Central memory CD8-positive, alpha-beta T cell (primary cell): ENCODE results near the gene BRINP2.

Source experiments
- ATAC-seq: fragments of 150-1000 bp; cut with Tn5 transposase; replicated peaks from 2 replicates; pipeline ENCODE4 v1.10.0; 2022; ENCODE audit warnings: mild to moderate bottlenecking, moderate FRiP score, moderate number of reproducible peaks; ENCODE audit not compliant: poor library complexity, severe bottlenecking; ENCODE audit errors: extremely low read depth
- DNase-seq, 2 donors: peaks; one replicate each; pipeline ENCODE4 v3.0.0; 2021; ENCODE audit warnings: low spot score in 2 of 2
- H3K27ac Mint-ChIP-seq: one replicate; pipeline ENCODE4 v1.8.0; 2022; ENCODE audit warnings: low read depth, mild to moderate bottlenecking, moderate library complexity, mixed read lengths
- H3K27me3 Mint-ChIP-seq: one replicate; pipeline ENCODE4 v1.8.0; 2022; ENCODE audit warnings: mixed read lengths
- H3K36me3 Mint-ChIP-seq: one replicate; pipeline ENCODE4 v1.8.0; 2022; ENCODE audit warnings: mild to moderate bottlenecking, moderate library complexity, mixed read lengths; ENCODE audit not compliant: insufficient read depth
- H3K4me1 Mint-ChIP-seq: one replicate; pipeline ENCODE4 v1.8.0; 2022; ENCODE audit warnings: mixed read lengths
- H3K4me3 Mint-ChIP-seq: one replicate; pipeline ENCODE4 v1.8.0; 2022; ENCODE audit warnings: mild to moderate bottlenecking, moderate library complexity, mixed read lengths
- H3K9me3 Mint-ChIP-seq: one replicate; pipeline ENCODE4 v1.8.0; 2022; ENCODE audit warnings: mixed read lengths

Gene BRINP2

DNA sequence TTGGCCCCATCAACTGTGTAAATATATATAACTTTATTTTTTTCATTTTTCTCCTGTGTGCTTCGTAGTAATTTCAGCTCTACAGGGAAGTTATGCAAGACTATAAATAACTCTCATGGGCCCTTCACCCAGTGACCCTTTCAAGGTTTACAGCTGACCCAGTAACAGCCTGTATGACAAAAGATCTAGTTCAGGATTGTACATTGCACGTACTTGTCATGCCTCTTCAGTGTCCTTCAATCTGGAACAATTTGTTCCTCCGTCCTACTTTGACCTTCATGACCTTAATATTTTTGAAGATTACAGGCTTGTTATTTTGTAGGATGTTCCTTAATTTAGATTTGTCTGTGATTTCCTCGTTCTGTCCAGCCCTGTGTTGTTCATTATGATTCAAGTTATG lies 40.5 kb downstream of the BRINP2 start:
- no peaks in the 10 kb centered on the region for H3K27me3 Mint-ChIP-seq
- H3K4me3 Mint-ChIP-seq = no peak overlapping the region

DNA sequence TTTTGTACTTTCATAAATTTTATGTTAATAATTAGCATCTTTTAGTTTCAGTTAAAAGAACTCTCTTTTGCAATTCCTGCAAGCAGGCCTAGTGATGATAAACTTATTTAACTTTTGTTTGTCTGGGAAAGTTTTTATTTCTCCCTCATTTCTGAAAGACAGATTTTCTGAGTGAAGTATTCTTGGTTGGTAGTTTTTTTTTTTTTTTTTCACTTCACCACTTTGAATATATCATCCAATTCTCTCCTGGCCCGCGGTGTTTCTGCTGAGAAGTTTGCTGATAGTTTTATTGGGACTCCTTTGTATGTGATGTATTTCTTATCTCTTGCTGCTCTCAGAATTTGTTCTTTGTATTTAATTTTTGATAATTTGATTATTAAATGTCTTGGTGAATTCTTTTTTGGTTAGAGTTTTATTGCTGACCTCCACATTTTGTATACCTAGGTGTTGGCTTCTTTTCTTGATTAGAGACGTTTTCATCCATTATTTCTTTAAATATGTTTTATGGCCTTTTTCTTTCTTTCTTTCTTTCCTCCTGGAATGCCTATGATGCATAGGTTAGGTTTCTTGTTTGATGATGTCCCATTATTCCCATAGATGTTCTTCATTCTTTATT lies 45.9 kb downstream of the BRINP2 start:
- DNase-seq = no peak
- no peaks in the 10 kb centered on the region for H3K27me3 Mint-ChIP-seq
- ATAC-seq = no peak
- H3K9me3 Mint-ChIP-seq = peaks cover 5% of the 10 kb centered on the region
- no peaks in the 10 kb centered on the region for H3K36me3 Mint-ChIP-seq
- no peaks in the 10 kb centered on the region for H3K4me1 Mint-ChIP-seq
- H3K27ac Mint-ChIP-seq = no peak overlapping the region
- H3K4me3 Mint-ChIP-seq = no peak overlapping the region

More for the DNA sequence above, 40.5 kb downstream of the BRINP2 start:
- H3K27ac Mint-ChIP-seq = no peak overlapping the region
- no peaks in the 10 kb centered on the region for H3K4me1 Mint-ChIP-seq
- DNase-seq (no peak), ATAC-seq (no peak)
- peaks cover 16% of the 10 kb centered on the region for H3K9me3 Mint-ChIP-seq
- no peaks in the 10 kb centered on the region for H3K36me3 Mint-ChIP-seq

DNA sequence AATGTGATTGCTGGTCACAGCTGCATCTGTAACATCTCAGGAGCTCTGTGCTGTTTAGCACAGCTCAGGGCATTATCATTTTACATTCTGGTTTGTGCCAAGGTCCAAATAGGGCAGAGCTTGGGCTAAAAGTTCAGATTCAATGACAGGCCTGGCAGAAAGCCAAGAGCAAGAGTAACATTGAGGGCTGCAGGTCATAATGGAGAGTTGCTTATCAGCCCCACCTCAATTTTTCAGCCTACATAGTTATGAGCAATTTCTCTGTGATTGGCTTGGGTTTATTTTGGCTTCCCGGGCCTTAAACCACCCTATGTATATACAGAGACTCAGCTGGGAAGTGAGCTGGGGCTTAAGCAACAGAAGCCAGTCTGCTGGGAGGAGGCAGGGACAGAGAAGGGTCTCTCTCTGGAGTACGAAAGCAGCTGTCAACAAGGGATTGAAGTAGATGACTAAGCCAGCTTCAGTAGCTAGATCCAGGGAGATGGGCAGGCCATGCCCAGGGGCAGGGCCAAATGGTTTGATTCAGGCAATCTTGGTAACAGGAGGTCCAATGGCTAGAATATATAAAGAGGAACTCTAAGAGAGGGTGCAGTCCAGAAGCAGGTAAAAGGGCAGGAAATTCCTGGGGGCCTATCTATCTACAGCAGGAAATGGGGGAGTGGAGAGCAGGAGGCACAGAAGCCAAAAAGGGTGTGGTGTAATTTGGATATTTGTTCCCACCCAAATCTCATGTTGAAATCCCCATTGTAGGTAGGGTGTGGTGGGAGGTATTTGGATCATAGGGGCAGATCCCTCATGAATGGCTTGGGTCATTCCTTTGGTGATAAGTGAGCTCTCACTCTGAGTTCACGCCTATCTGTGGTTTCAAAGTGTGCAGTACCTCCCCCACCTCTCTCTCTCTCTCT lies 49.0 kb downstream of the BRINP2 start:
- peaks cover 4% of the 10 kb centered on the region for H3K9me3 Mint-ChIP-seq
- no peak for DNase-seq
- no peak overlapping the region for H3K27ac Mint-ChIP-seq
- H3K27me3 Mint-ChIP-seq = no peaks in the 10 kb centered on the region
- no peaks in the 10 kb centered on the region for H3K4me1 Mint-ChIP-seq
- H3K4me3 Mint-ChIP-seq = no peak overlapping the region
- no peak for ATAC-seq
- H3K36me3 Mint-ChIP-seq = no peaks in the 10 kb centered on the region

DNA sequence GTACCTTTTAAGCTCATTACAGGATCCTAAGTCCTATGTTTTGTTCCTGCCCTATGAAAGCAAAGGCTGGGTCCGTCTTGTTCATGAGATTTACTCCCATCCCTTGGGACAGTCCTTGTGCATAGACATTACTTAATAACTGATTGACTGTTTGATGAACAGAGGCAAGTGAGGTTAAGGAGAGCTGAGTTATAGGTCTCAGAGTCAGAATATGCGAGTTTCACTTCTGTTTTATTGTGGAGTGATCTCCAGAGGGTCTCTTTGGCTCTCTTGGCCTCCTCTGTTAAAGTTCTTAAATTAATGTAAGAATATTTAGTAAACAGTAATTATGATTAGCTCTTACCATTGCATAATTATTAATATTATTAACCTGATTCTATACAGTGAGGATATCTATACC lies 52.6 kb downstream of the BRINP2 start:
- H3K27ac Mint-ChIP-seq = no peak overlapping the region
- ATAC-seq (no peak), DNase-seq (no peak)
- no peaks in the 10 kb centered on the region for H3K4me1 Mint-ChIP-seq
- no peak overlapping the region for H3K4me3 Mint-ChIP-seq
- H3K9me3 Mint-ChIP-seq = no peaks in the 10 kb centered on the region
- H3K36me3 Mint-ChIP-seq = peaks cover 2% of the 10 kb centered on the region
- no peaks in the 10 kb centered on the region for H3K27me3 Mint-ChIP-seq

DNA sequence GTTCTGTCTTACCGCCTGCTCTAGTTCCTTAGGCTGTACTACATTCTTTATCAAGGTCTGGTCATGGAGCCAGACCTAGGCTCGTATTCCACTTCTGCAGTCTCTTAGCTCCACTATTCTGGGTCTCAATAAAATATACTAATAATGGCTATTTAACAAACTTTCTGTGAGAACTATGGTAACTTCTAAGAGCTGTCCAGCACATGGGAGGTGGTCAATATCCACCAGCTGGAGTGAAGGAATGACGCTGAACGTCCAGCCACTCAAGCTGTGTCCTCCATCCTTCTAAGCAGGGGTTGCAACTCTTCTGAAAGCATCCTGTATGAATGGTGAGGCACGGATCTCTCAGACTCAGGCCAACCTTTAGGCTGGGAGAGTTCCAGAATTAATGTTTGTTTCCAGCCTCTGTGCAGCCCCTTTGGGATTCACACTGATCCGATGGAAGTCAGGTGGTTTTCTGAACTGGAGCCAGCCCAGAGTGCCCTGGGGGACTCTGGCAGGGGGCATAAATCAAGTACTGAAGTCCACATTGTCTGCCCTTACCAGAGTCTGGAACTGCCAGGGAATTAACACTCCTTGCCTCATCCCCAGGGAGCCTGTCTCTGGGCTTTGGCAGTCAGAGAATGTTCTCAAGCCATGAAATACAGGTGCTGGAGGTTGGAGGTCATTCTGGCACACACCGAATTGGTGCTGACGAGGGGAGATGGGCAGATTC lies 57.4 kb downstream of the BRINP2 start:
- H3K9me3 Mint-ChIP-seq = no peaks in the 10 kb centered on the region
- no peaks in the 10 kb centered on the region for H3K27me3 Mint-ChIP-seq
- ATAC-seq (no peak), DNase-seq (no peak)
- H3K4me1 Mint-ChIP-seq = no peaks in the 10 kb centered on the region
- no peak overlapping the region for H3K27ac Mint-ChIP-seq
- H3K36me3 Mint-ChIP-seq = peaks cover 3% of the 10 kb centered on the region
- no peak overlapping the region for H3K4me3 Mint-ChIP-seq

DNA sequence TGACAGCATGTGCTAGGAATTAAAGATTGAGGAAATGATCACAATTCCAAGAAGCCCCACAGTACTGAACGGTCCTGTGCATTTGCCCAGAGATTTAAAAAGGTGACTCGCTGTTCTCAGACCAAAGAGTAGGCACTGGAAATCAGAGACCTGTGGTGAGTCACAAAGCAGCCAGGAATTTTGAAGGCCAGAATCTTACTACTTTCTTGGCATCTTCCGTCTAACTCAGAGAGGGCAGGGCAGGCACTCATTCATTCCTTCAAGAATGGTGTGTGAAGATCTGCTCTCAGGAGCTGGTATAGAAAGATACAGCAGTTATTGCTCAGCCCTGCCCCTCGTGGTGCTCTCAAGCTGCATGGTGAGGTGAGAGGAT lies 57.9 kb downstream of the BRINP2 start:
- ATAC-seq = no peak
- no peak overlapping the region for H3K27ac Mint-ChIP-seq
- no peaks in the 10 kb centered on the region for H3K4me1 Mint-ChIP-seq
- DNase-seq = no peak
- peaks cover 3% of the 10 kb centered on the region for H3K36me3 Mint-ChIP-seq
- H3K27me3 Mint-ChIP-seq = no peaks in the 10 kb centered on the region
- H3K9me3 Mint-ChIP-seq = no peaks in the 10 kb centered on the region
- H3K4me3 Mint-ChIP-seq = no peak overlapping the region

DNA sequence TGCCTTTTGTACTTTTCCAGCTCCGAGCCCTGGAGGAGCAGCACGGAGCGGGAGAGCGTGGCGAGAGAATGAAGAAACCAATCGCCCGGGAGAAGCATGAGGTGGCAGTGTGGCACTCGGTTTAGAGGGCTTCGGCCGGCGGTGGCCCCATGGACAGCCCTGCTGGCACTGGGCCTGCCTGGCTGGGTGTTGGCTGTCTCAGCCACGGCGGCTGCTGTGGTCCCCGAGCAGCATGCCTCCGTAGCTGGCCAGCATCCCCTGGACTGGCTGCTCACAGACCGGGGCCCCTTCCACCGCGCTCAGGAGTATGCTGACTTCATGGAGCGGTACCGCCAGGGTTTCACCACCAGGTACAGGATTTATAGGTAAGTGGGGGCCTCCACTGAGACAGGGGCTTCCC lies 59.0 kb downstream of the BRINP2 start:
- H3K27ac Mint-ChIP-seq = no peak overlapping the region
- H3K36me3 Mint-ChIP-seq = peaks cover 3% of the 10 kb centered on the region
- no peaks in the 10 kb centered on the region for H3K27me3 Mint-ChIP-seq
- ATAC-seq (no peak), DNase-seq (no peak)
- no peak overlapping the region for H3K4me3 Mint-ChIP-seq
- peaks cover 4% of the 10 kb centered on the region for H3K9me3 Mint-ChIP-seq
- no peaks in the 10 kb centered on the region for H3K4me1 Mint-ChIP-seq

DNA sequence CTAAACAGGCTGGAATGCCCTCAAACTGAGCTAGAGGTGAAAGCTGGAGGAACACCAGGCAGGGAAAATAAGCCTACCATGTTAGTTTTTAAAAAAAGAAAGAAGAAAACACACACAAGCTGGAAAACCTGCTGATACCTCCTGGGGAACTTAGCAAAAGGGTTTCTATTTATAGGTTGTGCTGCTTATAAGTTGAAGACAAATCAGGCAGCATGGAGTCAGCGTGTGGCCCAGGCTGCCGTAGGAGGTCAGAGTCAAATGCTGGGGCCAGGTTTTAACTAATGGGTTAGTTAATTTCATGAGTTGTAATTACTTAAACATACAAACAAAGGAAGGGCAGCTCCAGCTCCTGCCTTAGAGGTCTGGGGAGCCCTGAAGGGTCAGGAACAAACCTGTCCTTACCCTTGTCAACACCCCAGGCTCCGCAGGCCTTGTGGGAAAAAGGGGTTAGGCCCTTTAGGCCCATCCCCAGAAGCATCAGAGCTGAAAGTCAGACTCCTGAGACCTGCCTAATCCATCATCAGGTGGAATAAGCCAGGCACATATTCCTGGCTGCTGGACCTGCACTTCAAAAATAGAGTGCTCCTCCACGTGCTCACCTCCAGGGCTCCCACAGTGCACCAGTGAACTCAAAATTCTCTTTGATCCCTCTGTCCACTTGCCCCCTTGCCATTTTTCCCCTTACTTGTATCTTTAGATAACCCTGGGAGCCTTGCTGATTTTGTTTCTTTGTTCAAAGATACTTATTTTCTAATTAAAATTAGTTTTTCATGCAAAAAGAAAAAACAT lies 59.7 kb downstream of the BRINP2 start:
- no peak for ATAC-seq
- Mint-ChIP-seq H3K36me3 (peaks cover 2% of the 10 kb centered on the region), H3K9me3 (peaks cover 9% of the 10 kb centered on the region), H3K27ac (no peak overlapping the region), H3K27me3 (no peaks in the 10 kb centered on the region), H3K4me3 (no peak overlapping the region), H3K4me1 (no peaks in the 10 kb centered on the region)
- no peak for DNase-seq

DNA sequence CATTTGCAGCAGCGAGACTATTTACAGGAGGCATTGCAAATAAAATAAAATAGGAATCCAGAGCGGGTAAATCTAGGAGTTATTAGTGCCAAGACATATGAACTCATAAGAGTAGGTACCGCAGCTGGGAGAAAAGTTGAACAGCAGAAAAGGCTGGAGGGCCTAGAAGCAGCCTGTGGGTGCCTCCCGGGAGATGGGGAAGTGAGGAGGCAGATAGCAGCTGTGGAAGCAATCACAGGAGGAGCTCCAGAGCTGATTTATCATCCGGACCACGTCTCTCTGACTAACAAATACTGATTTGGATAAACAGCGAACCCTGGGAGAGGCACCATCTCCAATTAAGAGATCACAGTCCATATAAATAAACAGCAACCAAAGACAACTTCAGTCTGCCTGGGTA lies 64.6 kb downstream of the BRINP2 start:
- no peak overlapping the region for H3K27ac Mint-ChIP-seq
- peaks cover 13% of the 10 kb centered on the region for H3K9me3 Mint-ChIP-seq
- no peaks in the 10 kb centered on the region for H3K27me3 Mint-ChIP-seq
- H3K4me1 Mint-ChIP-seq = no peaks in the 10 kb centered on the region
- DNase-seq = no peak
- H3K36me3 Mint-ChIP-seq = no peaks in the 10 kb centered on the region
- ATAC-seq = no peak
- no peak overlapping the region for H3K4me3 Mint-ChIP-seq

DNA sequence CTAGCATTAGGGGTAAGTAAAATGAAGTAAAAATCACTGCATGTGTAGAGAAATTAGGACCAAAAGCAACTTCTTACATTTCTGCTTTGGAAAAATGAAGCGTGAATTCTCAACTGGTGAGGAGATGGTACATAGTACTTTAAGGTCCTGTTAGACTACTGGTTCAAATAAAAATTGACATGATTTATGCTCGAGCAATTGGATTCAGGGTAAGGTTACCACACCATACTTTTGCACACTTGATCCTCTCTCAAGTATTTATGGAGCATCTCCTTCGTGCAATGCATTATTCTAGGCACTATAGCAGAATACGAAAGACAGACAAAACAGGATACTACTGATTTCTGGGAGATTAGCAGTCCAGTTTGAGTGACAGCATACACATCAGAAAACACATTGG lies 66.2 kb downstream of the BRINP2 start:
- DNase-seq (no peak), ATAC-seq (no peak)
- no peaks in the 10 kb centered on the region for H3K27me3 Mint-ChIP-seq
- H3K9me3 Mint-ChIP-seq = peaks cover 15% of the 10 kb centered on the region
- no peak overlapping the region for H3K27ac Mint-ChIP-seq
- H3K4me3 Mint-ChIP-seq = no peak overlapping the region
- H3K4me1 Mint-ChIP-seq = no peaks in the 10 kb centered on the region
- no peaks in the 10 kb centered on the region for H3K36me3 Mint-ChIP-seq

DNA sequence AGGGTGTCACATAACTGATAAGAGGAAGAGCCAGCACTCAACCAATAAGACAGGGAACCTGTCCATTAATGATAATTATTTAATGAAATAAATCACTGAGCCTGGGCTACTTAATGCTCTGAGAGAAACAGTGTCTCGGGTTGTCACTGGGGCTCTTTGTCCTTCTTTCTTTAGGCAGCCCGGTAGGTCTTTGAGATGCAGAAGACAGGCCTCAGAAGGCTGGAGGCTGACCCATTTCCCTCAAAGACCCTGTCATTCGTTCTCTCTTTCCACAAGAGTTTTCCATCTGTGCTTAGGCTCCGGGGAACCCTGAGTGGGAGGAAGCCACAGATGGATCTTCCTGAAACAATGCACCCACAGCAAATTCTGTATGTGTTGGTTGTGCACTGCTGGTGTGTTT lies 68.2 kb downstream of the BRINP2 start:
- peaks cover 28% of the 10 kb centered on the region for H3K9me3 Mint-ChIP-seq
- no peak overlapping the region for H3K27ac Mint-ChIP-seq
- no peak for DNase-seq
- no peaks in the 10 kb centered on the region for H3K27me3 Mint-ChIP-seq
- H3K36me3 Mint-ChIP-seq = no peaks in the 10 kb centered on the region
- H3K4me1 Mint-ChIP-seq = no peaks in the 10 kb centered on the region
- ATAC-seq = no peak
- H3K4me3 Mint-ChIP-seq = no peak overlapping the region

DNA sequence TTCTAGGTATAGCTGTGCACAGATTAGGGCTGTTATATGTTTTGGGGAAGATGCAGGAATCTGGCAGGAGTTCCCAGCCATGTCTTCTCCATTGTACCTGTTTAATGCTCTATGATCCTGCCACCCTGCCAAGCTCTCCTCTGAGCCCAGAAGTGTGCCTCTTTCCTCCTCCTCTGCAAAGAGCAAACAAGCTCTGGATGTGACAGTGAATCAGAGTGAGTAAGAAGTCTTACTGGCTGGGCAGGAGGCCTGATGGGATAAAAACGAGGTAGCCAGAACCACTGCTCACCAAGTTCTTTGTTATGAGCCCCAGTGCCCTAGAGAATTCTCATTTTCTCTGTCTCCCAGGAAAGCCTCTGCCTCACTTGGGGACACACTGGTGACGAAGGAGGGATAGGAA lies 69.0 kb downstream of the BRINP2 start:
- H3K27ac Mint-ChIP-seq = no peak overlapping the region

More for the DNA sequence above, 69.0 kb downstream of the BRINP2 start:
- no peaks in the 10 kb centered on the region for H3K4me1 Mint-ChIP-seq
- no peaks in the 10 kb centered on the region for H3K36me3 Mint-ChIP-seq
- H3K9me3 Mint-ChIP-seq = peaks cover 24% of the 10 kb centered on the region
- DNase-seq (no peak), ATAC-seq (no peak)
- no peak overlapping the region for H3K4me3 Mint-ChIP-seq
- H3K27me3 Mint-ChIP-seq = no peaks in the 10 kb centered on the region
